ENCODE results near the gene PPDPF. TPM values are rescaled to one million over a fixed set of nuclear protein-coding genes. Genes with fewer than 3 reads are reported as not detected.

The PPDPF gene
- total and polyA plus RNA-seq, 2 of the 8 experiments (the other 6 are each of a cell fraction or from before 2014, with no cell fraction given) = 30.5 to 138 TPM

- no peak for FAIRE-seq
- H3K27ac ChIP-seq (ENCODE audit: low read depth, low read length) = no peak overlapping the region
- H3K18ac ChIP-seq (ENCODE audit: extremely low read depth, low read length) = no peak overlapping the region
- H3K56ac ChIP-seq (replicated peaks; ENCODE audit: insufficient read length, low read depth, low read length) = no peak overlapping the region
- WGBS, 2 experiments (ENCODE audit: extremely low coverage in 1 of 2, insufficient coverage in 1 of 2, insufficient read length in 1 of 2, insufficient replicate concordance in 2 of 2, low coverage in 1 of 2, low lambda C conversion rate in 2 of 2, missing lambda C conversion rate in 1 of 2) = 86% methylated on average over 5 of the region's 13 CpGs; no CpG with 5 or more reads in 1 of the 2 experiments
- no peak overlapping the region for H3K9ac ChIP-seq (replicated peaks in 1 of 4; ENCODE audit: extremely low read depth in 1 of 4, low read depth in 3 of 4, low read length in 3 of 4)
- no peak overlapping the region for H3K4me3 ChIP-seq (ENCODE audit: extremely low read depth in 1 of 4, insufficient read depth in 2 of 4, low read depth in 3 of 4, low read length in 4 of 4)
- H4K91ac ChIP-seq (replicated peaks; ENCODE audit: insufficient read length, low read length) = peak overlapping the region; percentile 73
- H2BK12ac ChIP-seq (ENCODE audit: low read depth, low read length) = peak overlapping the region; percentile 92; the same call in 1 of the 2 replicates
- no peaks in the 10 kb centered on the region for H3K9me3 ChIP-seq (ENCODE audit: insufficient read depth in 2 of 2, low read depth in 1 of 2, low read length in 1 of 2)
- H3K4me2 ChIP-seq (ENCODE audit: insufficient read depth in 1 of 2, low read depth in 2 of 2, low read length in 2 of 2) = no peak overlapping the region
- peaks cover 0 to 5% of the 10 kb centered on the region in 2 experiments for H4K20me1 ChIP-seq (replicated peaks in 1 of 2; ENCODE audit: control insufficient read depth in 1 of 2, insufficient read depth in 2 of 2, low read length in 2 of 2)
- H3K23me2 ChIP-seq (ENCODE audit: low read depth, low read length) = peaks cover 6% of the 10 kb centered on the region; the same call in 1 of the 2 replicates
- ChIA-PET POLR2A (ENCODE audit: partially characterized antibody) (interaction anchor here (0.9 to 2.6 kb wide), 3 partner anchors 9 to 48 kb away, joined by 3 to 8 read pairs (median 4); partner anchors contain the start of gene PPDPF), CTCF (ENCODE audit: partially characterized antibody) (interaction anchor here (0.6 kb wide), 1 partner anchor 488 kb away, joined by 3 read pairs; no protein-coding TSS in a partner anchor)
- no peak overlapping the region for H4K8ac ChIP-seq (ENCODE audit: extremely low read depth, insufficient read depth, low read length)
- H4K5ac ChIP-seq (ENCODE audit: insufficient read length, low read depth, low read length) = no peak overlapping the region
- peak overlapping the region; percentile 40; the same call in 1 of the 2 replicates for H2BK15ac ChIP-seq (ENCODE audit: low read length)
- H3K4ac ChIP-seq (replicated peaks; ENCODE audit: insufficient read length, low read depth, low read length) = peak overlapping the region; percentile 93
- H2BK120ac ChIP-seq (replicated peaks; ENCODE audit: low read depth, low read length) = no peak overlapping the region
- peaks cover 4 to 33% of the 10 kb centered on the region in 2 experiments; a peak in 3 of 4 replicates for H3K79me2 ChIP-seq (ENCODE audit: control insufficient read depth in 1 of 2, insufficient read depth in 2 of 2, low read length in 2 of 2)
- no peak overlapping the region for H3K14ac ChIP-seq (ENCODE audit: insufficient read length)
- H3K36me3 ChIP-seq (ENCODE audit: control insufficient read depth in 2 of 4, insufficient read depth in 4 of 4, low read length in 3 of 4) = no peaks in the 10 kb centered on the region
- DNase-seq (ENCODE audit: low read depth in 1 of 2, low spot score in 2 of 2) = no peak
- no peak overlapping the region for H2BK5ac ChIP-seq (ENCODE audit: low read depth, low read length)
- TF ChIP-seq YY1 (IDR thresholded peaks at IDR 0.05; ENCODE audit: low read depth, low read length) (no peak), RBBP5 (IDR thresholded peaks at IDR 0.05; ENCODE audit: borderline replicate concordance, low read depth, low read length) (no peak), CBX5 (IDR thresholded peaks at IDR 0.05; ENCODE audit: low read depth, low read length) (no peak), RAD21 (IDR thresholded peaks at IDR 0.05 in 1 of 2, conservative IDR thresholded peaks at IDR 0.05 in 1 of 2; ENCODE audit: low read depth in 2 of 2, low read length in 2 of 2) (no peak), TAF7 (optimal IDR thresholded peaks at IDR 0.05; ENCODE audit: borderline replicate concordance, low read depth, low read length) (no peak), FOSL1 (IDR thresholded peaks at IDR 0.05; ENCODE audit: insufficient read depth, low read depth, low read length) (no peak), SP1 (IDR thresholded peaks at IDR 0.05; ENCODE audit: low read depth, low read length) (no peak), CHD2 (IDR thresholded peaks at IDR 0.05; ENCODE audit: low read length) (no peak), MAFK (IDR thresholded peaks at IDR 0.05; ENCODE audit: low read depth, low read length) (no peak), NRF1 (IDR thresholded peaks at IDR 0.05; ENCODE audit: low read depth, low read length) (no peak), GABPA (IDR thresholded peaks at IDR 0.05; ENCODE audit: borderline replicate concordance, insufficient read depth, low read length) (no peak)
- H3K4me1 ChIP-seq (replicated peaks in 1 of 4; ENCODE audit: control insufficient read depth in 3 of 4, insufficient read depth in 4 of 4, low read length in 3 of 4) = peaks cover 0 to 24% (median 10%) of the 10 kb centered on the region in 4 experiments; a peak in 6 of 7 replicates
- H2AFZ ChIP-seq (ENCODE audit: low read length) = no peak overlapping the region
- H3K23ac ChIP-seq (ENCODE audit: insufficient read length) = no peak overlapping the region
- no peak overlapping the region for H2AK5ac ChIP-seq (ENCODE audit: low read depth, low read length)
- H2BK20ac ChIP-seq (ENCODE audit: low read length) = peak overlapping the region; percentile 21; the same call in 1 of the 2 replicates
- H3K79me1 ChIP-seq (ENCODE audit: low read depth, low read length) = peaks cover 12% of the 10 kb centered on the region; the same call in 1 of the 2 replicates
- peaks cover 0 to 16% (median 5%) of the 10 kb centered on the region in 4 experiments; a peak in 4 of 7 replicates for H3K27me3 ChIP-seq (replicated peaks in 1 of 4; ENCODE audit: control insufficient read depth in 3 of 4, extremely low read depth in 1 of 4, insufficient read depth in 3 of 4, low read length in 3 of 4)
Measured at GRCh38 chr20:63472862-63473390, 47.6 kb upstream of the PPDPF start.

All from H1 (cell line).